GM18519 (cell line): ENCODE measurements around the gene HOXD4.

Experiments used
- ATAC-seq: cut with Tn5 transposase; IDR thresholded peaks from one replicate; pipeline ENCODE4 v1.9.1; 2021; ENCODE audit warnings: mild to moderate bottlenecking, moderate library complexity; ENCODE audit not compliant: unreplicated experiment, low FRiP score

The HOXD4 gene

DNA sequence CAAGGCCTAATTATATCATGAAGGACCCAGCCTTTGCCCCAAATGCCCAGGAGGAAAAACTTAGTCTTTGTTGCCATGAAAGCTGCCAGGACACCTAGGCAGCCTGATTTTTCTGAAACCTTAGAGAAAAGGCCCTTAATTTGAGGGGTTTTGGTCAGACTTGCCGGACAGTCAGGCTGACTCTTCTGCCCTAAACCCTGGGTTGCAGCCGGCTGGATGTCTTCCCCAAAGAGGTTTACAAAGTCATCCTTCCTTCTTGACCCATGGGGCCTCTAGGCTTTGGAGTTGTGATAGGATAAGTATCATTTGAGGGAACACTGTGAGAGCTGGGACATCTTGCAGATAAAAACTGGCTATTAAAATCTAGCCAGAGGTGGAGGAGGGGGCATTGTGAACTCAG, 34.7 kb downstream of the HOXD4 start:
- ATAC-seq = no peak

DNA sequence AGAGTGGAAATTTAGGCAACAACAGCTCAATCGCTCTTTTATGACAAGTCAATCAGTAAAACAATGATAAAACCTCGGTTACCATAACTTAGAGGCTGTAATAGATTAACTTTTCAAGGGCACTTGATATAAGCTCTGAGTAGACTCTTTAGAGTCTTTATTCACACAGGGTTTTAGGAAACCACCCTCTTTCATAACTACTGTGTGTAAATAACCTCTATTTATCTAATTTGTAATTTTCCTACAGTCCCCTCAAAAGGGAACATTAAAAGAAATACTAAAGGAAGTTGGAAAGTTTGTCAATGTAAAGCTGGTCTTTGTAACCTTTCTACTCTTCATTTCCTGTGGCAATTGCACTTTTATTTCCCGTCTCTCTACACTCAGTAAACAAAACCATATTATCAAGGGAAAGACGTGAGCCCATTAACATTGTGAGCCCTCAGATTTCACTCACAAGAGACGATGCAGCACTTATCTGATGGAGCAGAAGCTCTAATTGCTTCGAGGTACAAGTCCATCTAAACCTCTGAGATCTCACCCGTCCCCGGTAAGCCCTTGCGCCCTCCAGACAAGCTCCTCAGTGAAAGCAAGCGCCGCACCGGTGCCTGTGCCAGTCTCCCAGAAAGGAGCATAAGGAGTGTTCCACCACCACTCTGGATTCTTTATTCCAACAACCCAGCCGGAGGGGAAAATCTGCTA, 36.0 kb downstream of the HOXD4 start:
- no peak for ATAC-seq

DNA sequence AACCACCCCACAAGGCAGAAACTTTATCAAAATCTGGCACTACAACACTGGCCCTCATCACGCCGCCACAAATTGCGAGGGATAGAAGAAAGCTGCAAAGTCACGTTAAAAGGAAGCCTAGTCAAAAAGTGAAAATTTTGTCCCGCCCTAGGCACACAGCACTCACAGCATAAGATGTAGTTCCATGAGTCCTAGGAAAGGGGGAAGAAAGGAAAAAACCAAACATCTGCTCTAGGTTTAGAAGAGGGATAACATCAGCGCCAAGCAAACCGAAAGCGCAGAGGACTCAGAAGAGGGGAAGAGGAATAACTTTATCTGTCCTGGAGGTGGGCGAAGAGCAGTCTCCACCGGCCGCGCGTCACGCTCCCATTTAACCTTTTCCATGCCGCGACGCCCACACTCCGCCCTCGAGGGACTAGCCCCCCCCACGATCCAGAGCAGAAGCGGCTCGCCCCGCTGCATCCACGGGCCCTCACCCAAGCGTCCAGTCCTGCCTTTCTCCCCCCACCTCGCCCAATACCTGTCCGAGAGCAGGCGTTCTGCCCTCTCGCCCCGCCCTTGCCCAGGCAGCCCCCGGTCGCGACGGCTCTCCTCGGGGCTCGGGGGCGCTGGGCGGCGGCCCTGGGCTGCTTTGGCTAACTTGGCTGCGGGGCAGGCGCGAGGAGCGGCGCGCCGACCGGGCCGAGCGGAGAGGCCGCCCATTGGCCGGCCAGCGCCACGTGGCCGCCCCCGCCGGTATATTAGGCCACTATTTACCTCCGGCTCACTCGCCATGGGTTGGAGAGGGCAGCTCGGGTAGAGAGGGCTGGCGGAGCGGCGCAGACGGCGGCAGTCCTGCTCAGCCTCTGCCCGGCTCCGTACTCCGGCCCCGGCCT, 36.8 kb downstream of the HOXD4 start, which contains the start of gene HOXD1:
HOXD1 (plus strand) TSS at position 770 of the 875 bp plus-strand sequence. CDS start 134 bp downstream, outside the sequence.
- ATAC-seq = no peak

DNA sequence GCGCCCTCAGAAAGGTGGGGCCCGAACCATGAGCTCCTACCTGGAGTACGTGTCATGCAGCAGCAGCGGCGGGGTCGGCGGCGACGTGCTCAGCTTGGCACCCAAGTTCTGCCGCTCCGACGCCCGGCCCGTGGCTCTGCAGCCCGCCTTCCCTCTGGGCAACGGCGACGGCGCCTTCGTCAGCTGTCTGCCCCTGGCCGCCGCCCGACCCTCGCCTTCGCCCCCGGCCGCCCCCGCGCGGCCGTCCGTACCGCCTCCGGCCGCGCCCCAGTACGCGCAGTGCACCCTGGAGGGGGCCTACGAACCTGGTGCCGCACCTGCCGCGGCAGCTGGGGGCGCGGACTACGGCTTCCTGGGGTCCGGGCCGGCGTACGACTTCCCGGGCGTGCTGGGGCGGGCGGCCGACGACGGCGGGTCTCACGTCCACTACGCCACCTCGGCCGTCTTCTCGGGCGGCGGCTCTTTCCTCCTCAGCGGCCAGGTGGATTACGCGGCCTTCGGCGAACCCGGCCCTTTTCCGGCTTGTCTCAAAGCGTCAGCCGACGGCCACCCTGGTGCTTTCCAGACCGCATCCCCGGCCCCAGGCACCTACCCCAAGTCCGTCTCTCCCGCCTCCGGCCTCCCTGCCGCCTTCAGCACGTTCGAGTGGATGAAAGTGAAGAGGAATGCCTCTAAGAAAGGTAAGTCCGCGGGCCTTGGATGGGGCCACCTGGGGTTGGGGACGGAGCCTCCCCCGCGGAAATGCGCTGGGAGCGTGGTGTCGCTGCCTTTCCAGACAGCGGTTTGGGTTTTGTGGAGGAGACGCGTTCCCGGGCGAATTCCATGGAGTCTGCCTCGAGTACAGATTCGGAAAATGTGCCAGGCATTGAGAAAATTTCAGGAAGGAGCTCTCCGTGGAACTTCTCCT, 37.7 kb downstream of the HOXD4 start:
- no peak for ATAC-seq

DNA sequence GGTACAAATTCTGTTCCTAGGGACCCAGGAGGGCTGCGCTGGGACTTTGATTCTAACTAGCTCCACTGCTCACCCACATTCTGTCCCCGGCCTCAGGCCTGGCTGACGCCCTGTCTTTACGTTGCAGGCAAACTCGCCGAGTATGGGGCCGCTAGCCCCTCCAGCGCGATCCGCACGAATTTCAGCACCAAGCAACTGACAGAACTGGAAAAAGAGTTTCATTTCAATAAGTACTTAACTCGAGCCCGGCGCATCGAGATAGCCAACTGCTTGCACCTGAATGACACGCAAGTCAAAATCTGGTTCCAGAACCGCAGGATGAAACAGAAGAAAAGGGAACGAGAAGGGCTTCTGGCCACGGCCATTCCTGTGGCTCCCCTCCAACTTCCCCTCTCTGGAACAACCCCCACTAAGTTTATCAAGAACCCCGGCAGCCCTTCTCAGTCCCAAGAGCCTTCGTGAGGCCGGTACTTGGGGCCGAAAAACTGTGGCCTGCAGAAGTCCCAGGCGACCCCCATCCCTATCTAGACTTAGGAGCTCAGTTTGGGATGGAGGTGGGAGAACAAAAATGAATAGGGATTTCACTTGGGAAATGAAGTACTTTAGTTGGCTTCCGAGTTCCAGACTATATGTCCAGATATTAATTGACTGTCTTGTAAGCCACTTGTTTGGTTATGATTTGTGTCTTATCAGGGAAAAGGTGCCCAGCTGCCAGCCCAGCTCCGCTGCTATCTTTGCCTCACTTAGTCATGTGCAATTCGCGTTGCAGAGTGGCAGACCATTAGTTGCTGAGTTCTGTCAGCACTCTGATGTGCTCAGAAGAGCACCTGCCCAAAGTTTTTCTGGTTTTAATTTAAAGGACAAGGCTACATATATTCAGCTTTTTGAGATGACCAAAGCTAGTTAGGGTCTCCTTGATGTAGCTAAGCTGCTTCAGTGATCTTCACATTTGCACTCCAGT, 38.6 kb downstream of the HOXD4 start:
- ATAC-seq = no peak

DNA sequence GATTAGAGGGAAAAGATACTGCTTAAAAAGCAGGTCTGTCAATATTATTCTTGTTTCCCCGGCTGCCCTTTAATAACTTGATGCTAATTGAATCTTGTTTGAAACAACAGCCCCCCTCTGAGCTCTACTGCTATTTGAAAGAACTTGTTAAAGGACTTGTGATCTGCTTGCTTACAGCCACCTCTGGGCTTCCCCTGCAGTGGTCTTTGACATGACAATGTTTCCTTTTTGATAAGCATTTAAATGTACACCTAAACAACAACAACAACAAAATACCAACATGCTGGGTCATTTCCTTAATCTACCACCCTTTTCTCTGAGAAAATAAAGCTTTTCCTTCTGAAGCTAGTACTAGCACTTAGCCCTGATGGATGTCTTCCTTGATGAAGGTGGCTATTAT, 41.0 kb downstream of the HOXD4 start:
- ATAC-seq = no peak

DNA sequence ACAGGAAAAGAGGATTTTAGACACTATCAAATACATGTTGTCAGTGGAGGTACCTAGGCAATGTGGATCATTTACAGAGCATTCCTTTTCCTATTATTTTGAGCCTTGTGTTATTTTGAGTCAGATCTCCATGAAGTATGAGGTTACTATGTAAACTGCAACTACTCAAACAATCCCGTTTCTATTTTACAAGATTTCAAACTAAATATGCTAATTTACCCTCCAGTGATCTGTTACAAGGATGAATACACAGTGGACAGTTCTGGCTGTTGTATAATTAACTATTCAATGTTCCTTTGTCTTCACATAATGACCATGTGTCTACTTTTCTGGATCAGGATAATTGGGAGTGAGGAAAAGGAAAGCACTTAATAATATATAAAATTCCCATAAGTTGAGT, 41.7 kb downstream of the HOXD4 start:
- ATAC-seq = no peak

DNA sequence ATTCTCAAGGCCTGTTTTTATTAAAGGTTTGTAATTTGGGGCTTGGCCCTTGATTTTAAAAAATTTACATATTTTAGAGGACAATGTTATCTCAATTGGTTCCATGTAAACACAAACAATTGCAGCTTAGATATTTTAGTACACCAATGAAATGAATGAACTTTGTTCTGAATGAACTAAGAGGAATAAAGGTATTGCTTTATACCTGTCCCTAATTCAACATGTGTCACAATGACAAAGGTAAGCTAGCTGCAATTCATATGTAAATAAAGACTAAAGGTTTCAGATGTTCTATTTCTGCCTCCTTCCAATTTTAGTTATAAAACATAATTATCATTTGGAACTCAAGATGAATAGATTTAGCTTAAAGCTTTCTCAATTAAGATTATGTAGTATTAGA, 48.6 kb downstream of the HOXD4 start:
- no peak for ATAC-seq

DNA sequence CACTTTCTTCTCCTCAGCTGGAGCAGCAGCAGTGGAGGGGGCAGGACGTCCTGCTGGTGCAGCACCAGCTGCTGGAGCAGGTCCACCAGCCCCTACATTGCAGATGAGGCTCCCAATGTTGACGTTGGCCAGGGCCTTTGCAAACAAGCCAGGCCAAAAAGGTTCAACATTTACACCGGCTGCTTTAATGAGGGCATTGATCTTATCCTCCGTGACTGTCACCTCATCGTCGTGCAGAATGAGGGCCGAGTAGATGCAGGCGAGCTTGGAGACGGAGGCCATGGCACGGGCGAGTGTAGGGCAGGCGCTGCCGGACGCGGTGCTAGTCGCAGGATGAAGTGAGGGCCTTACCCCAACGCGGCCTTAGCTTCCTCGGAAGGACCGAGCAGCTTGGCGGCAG, 49.6 kb downstream of the HOXD4 start:
- no peak for ATAC-seq

DNA sequence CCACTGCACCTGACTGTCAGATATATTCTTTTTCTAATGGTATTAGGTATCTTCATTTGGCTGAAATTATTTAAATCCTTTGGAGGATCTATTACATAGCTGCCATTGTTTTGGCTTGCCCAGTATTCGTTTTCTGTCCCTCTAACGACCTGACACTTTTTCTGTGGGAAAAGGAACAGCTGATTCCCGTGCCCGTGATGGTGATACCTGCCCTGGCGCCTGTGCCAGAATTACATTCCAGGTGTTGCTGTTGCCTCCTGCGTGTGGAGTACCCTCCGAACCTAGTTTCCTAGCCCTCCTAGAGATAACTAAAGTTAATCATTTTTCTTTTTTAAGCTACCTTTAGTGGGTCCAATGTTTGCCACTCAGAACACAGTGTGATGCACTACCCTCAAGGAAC, 51.1 kb downstream of the HOXD4 start:
- ATAC-seq = no peak
